Astrocyte (in vitro differentiated cells and primary cell): ENCODE data around the gene WDR37. TPM values are rescaled to one million over a fixed set of nuclear protein-coding genes. Genes with fewer than 3 reads are reported as not detected.

Experiments
- DNase-seq: peaks from one replicate; pipeline ENCODE4 v3.0.0-alpha.2; 2010; ENCODE audit warnings: low read depth
- FAIRE-seq: peaks from 2 replicates; lab custom pipeline; 2011; peaks lifted over from hg19 to GRCh38; lab: Jason Lieb, UNC
- H2AFZ ChIP-seq: 2 replicates; pipeline ENCODE4 v1.6.0; 2012; ENCODE audit warnings: low read depth, low read length, inconsistent platforms
- H3K27ac ChIP-seq: 2 replicates; pipeline ENCODE4 v1.5.1; 2011; ENCODE audit warnings: low read depth, low read length, inconsistent platforms
- H3K27me3 ChIP-seq: 2 replicates; pipeline ENCODE4 v1.6.0; 2011; ENCODE audit warnings: low read length, inconsistent platforms; ENCODE audit not compliant: insufficient read depth
- H3K36me3 ChIP-seq: 2 replicates; pipeline ENCODE4 v1.5.1; 2011; ENCODE audit warnings: low read length, inconsistent platforms; ENCODE audit not compliant: insufficient read depth
- H3K4me1 ChIP-seq: 2 replicates; pipeline ENCODE4 v1.5.1; 2011; ENCODE audit warnings: low read length, inconsistent platforms; ENCODE audit not compliant: insufficient read depth
- H3K4me2 ChIP-seq: 2 replicates; pipeline ENCODE4 v1.6.0; 2012; ENCODE audit warnings: low read length, inconsistent platforms
- H3K4me3 ChIP-seq: 2 replicates; pipeline ENCODE4 v1.5.1; 2011; ENCODE audit warnings: low read depth, mild to moderate bottlenecking, low read length, inconsistent platforms; ENCODE audit not compliant: insufficient read depth
- H3K79me2 ChIP-seq: 2 replicates; pipeline ENCODE4 v1.6.0; 2012; ENCODE audit warnings: mild to moderate bottlenecking, low read length, inconsistent platforms; ENCODE audit not compliant: insufficient read depth
- H3K9ac ChIP-seq: 2 replicates; pipeline ENCODE4 v1.6.0; 2012; ENCODE audit warnings: mild to moderate bottlenecking, low read length, inconsistent platforms
- H3K9me3 ChIP-seq: 2 replicates; pipeline ENCODE4 v1.5.1; 2012; ENCODE audit warnings: low read depth, mild to moderate bottlenecking, low read length, inconsistent platforms; ENCODE audit not compliant: insufficient read depth
- H4K20me1 ChIP-seq: 2 replicates; pipeline ENCODE4 v1.6.0; 2012; ENCODE audit warnings: low read length, inconsistent platforms; ENCODE audit not compliant: insufficient read depth
- H3K27ac Mint-ChIP-seq: one replicate; pipeline ENCODE4 v1.8.0; 2021; ENCODE audit warnings: mild to moderate bottlenecking, mixed read lengths; ENCODE audit not compliant: unreplicated experiment
- H3K27me3 Mint-ChIP-seq: one replicate; pipeline ENCODE4 v1.8.0; 2021; ENCODE audit warnings: low read depth, mixed read lengths; ENCODE audit not compliant: unreplicated experiment
- H3K36me3 Mint-ChIP-seq: one replicate; pipeline ENCODE4 v1.8.0; 2021; ENCODE audit warnings: low read depth, mixed read lengths; ENCODE audit not compliant: unreplicated experiment
- H3K4me1 Mint-ChIP-seq: one replicate; pipeline ENCODE4 v1.8.0; 2021; ENCODE audit warnings: low read depth, mixed read lengths; ENCODE audit not compliant: unreplicated experiment
- H3K4me3 Mint-ChIP-seq: one replicate; pipeline ENCODE4 v1.8.0; 2021; ENCODE audit warnings: mild to moderate bottlenecking, moderate library complexity, mixed read lengths; ENCODE audit not compliant: unreplicated experiment
- H3K9me3 Mint-ChIP-seq: one replicate; pipeline ENCODE4 v1.8.0; 2021; ENCODE audit warnings: mild to moderate bottlenecking, mixed read lengths; ENCODE audit not compliant: unreplicated experiment
- EZH2 ChIP-seq: IDR thresholded peaks from 2 replicates; pipeline ENCODE4 v1.6.1; 2012; ENCODE audit warnings: mild to moderate bottlenecking, low read length, inconsistent platforms; ENCODE audit not compliant: insufficient read depth
- total RNA-seq: library from RNA; stranded (reverse); gene quantifications from 2 replicates; pipeline ENCODE4 v1.2.1, GENCODE V29; 2021
- TF ChIP-seq, protein P1 (sequence below): IDR thresholded peaks from 2 replicates; pipeline ENCODE4 v1.5.1; 2011; ENCODE audit warnings: low read depth, mild to moderate bottlenecking, inconsistent platforms, low read length, moderate library complexity; ENCODE audit not compliant: insufficient read depth

Gene WDR37
- total RNA-seq, 1 donor from 2014 or later, result 22.8 TPM

GRCh38 chr10:1166101-1166827 lies 110.1 kb downstream of the WDR37 start:
- Histone ChIP-seq H3K4me3 (no peak overlapping the region), H3K4me2 (no peak overlapping the region), H3K27me3 (no peaks in the 10 kb centered on the region), H3K27ac (no peak overlapping the region), H3K79me2 (no peaks in the 10 kb centered on the region), H3K4me1 (no peaks in the 10 kb centered on the region), H3K36me3 (no peaks in the 10 kb centered on the region), H3K9ac (no peak overlapping the region), H2AFZ (no peak overlapping the region), H3K9me3 (peaks cover 8% of the 10 kb centered on the region), H4K20me1 (no peaks in the 10 kb centered on the region)
- H3K27me3 Mint-ChIP-seq, result peaks cover 64% of the 10 kb centered on the region
- no peak overlapping the region for H3K4me3 Mint-ChIP-seq
- DNase-seq, result no peak
- FAIRE-seq, result no peak
- TF ChIP-seq, protein P1, sequence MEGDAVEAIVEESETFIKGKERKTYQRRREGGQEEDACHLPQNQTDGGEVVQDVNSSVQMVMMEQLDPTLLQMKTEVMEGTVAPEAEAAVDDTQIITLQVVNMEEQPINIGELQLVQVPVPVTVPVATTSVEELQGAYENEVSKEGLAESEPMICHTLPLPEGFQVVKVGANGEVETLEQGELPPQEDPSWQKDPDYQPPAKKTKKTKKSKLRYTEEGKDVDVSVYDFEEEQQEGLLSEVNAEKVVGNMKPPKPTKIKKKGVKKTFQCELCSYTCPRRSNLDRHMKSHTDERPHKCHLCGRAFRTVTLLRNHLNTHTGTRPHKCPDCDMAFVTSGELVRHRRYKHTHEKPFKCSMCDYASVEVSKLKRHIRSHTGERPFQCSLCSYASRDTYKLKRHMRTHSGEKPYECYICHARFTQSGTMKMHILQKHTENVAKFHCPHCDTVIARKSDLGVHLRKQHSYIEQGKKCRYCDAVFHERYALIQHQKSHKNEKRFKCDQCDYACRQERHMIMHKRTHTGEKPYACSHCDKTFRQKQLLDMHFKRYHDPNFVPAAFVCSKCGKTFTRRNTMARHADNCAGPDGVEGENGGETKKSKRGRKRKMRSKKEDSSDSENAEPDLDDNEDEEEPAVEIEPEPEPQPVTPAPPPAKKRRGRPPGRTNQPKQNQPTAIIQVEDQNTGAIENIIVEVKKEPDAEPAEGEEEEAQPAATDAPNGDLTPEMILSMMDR, result no peak
- TF ChIP-seq EZH2, result no peak
- H3K27ac Mint-ChIP-seq, result no peak overlapping the region
- H3K4me1 Mint-ChIP-seq, result no peaks in the 10 kb centered on the region
- no peaks in the 10 kb centered on the region for H3K36me3 Mint-ChIP-seq
- H3K9me3 Mint-ChIP-seq, result peaks cover 2% of the 10 kb centered on the region

DNA sequence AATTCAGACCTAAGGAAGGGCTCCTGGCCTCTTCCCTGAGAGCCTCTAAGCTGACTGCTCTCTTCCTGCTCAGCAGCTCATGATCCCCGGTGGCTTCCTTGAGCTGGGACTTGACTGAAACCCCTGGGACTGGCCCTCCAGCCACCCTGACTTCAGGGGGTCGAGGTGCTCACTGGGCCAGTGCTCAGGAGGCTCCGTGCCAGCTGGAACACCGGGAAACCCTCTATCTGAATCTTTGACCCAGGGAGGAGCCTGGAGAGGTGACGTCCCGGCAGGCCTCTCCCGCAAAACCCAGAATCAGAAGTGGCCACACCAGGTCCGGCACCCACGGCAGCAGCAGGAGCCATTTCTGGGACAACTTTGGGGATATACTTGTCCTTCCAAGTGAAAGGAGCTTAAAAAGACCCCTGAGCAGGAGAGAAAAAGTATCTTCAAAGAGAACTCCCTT lies 110.7 kb downstream of the WDR37 start:
- DNase-seq (no peak), FAIRE-seq (no peak)
- no peak overlapping the region for H3K4me3 Mint-ChIP-seq
- TF ChIP-seq EZH2, result no peak
- TF ChIP-seq, protein P1, result no peak
- Histone ChIP-seq H3K4me1 (no peaks in the 10 kb centered on the region), H3K27ac (no peak overlapping the region), H3K27me3 (no peaks in the 10 kb centered on the region), H3K4me3 (no peak overlapping the region), H3K9me3 (peaks cover 9% of the 10 kb centered on the region), H3K36me3 (no peaks in the 10 kb centered on the region), H3K4me2 (no peak overlapping the region), H4K20me1 (no peaks in the 10 kb centered on the region), H3K9ac (no peak overlapping the region), H3K79me2 (no peaks in the 10 kb centered on the region), H2AFZ (no peak overlapping the region)
- H3K27me3 Mint-ChIP-seq, result peaks cover 66% of the 10 kb centered on the region
- no peaks in the 10 kb centered on the region for H3K36me3 Mint-ChIP-seq
- no peaks in the 10 kb centered on the region for H3K4me1 Mint-ChIP-seq
- no peak overlapping the region for H3K27ac Mint-ChIP-seq
- peaks cover 2% of the 10 kb centered on the region for H3K9me3 Mint-ChIP-seq

- H3K79me2 ChIP-seq, result no peaks in the 10 kb centered on the region
- FAIRE-seq (no peak), DNase-seq (no peak)
- H3K36me3 ChIP-seq, result no peaks in the 10 kb centered on the region
- Mint-ChIP-seq H3K27me3 (peaks cover 68% of the 10 kb centered on the region), H3K4me3 (no peak overlapping the region), H3K36me3 (no peaks in the 10 kb centered on the region), H3K27ac (no peak overlapping the region), H3K9me3 (no peaks in the 10 kb centered on the region), H3K4me1 (no peaks in the 10 kb centered on the region)
- H3K27me3 ChIP-seq, result no peaks in the 10 kb centered on the region
- no peaks in the 10 kb centered on the region for H3K4me1 ChIP-seq
- no peaks in the 10 kb centered on the region for H4K20me1 ChIP-seq
- TF ChIP-seq, protein P1, result no peak
- TF ChIP-seq EZH2, result no peak
- no peak overlapping the region for H2AFZ ChIP-seq
- peaks cover 9% of the 10 kb centered on the region for H3K9me3 ChIP-seq
- H3K9ac ChIP-seq, result no peak overlapping the region
- H3K4me2 ChIP-seq, result no peak overlapping the region
- H3K27ac ChIP-seq, result no peak overlapping the region
- H3K4me3 ChIP-seq, result no peak overlapping the region
These were observed 112.6 kb downstream of the WDR37 start for GRCh38 chr10:1168763-1169162.
